Panc1 (cell line): ENCODE data around the gene C20orf141. TPM values are rescaled to one million over a fixed set of nuclear protein-coding genes. Genes with fewer than 3 reads are reported as not detected.

ENCODE experiments used
- ATAC-seq: fragments of 200-7000 bp; cut with Tn5 transposase; 2 replicates; pipeline ENCODE4 v1.9.1; 2020; ENCODE audit warnings: mild to moderate bottlenecking, moderate library complexity
- BruUV-seq: library from RNA; stranded (reverse); fragments of 400-500 nt; replicated peaks from 2 replicates; lab custom pipeline; 2021; lab: Mats Ljungman, UMichigan
- CTCF ChIA-PET: fragments of 300-600 bp; sonication (Branson Sonifier 250); formaldehyde crosslinking; loops from one replicate; lab custom pipeline; 2022; ENCODE audit warnings: antibody characterized with exemption; lab: Charles Lee
- POLR2A ChIA-PET: fragments of 300-600 bp; sonication (Branson Sonifier 250); formaldehyde crosslinking; loops from one replicate; lab custom pipeline; 2022; ENCODE audit warnings: antibody characterized with exemption; lab: Charles Lee
- DNase-seq: peaks from one replicate; pipeline ENCODE4 v3.0.0-alpha.2; 2010; ENCODE audit warnings: low read depth, low spot score
- H3K27ac ChIP-seq: 2 replicates; pipeline ENCODE4 v1.5.1; 2011; ENCODE audit warnings: mild to moderate bottlenecking, low read length, inconsistent platforms
- H3K27me3 ChIP-seq: fragments of 200-500 bp; sonication (Bioruptor generic); 2 replicates; pipeline ENCODE4 v1.6.0; 2014; ENCODE audit warnings: low read length, inconsistent platforms; ENCODE audit not compliant: control insufficient read depth, insufficient read depth
- H3K36me3 ChIP-seq: fragments of 200-500 bp; sonication (Bioruptor generic); 2 replicates; pipeline ENCODE4 v1.5.1; 2014; ENCODE audit warnings: inconsistent platforms, mild to moderate bottlenecking, low read length, moderate library complexity; ENCODE audit not compliant: control insufficient read depth, insufficient read depth
- H3K4me1 ChIP-seq: 2 replicates; pipeline ENCODE4 v1.5.1; 2011; ENCODE audit warnings: inconsistent platforms, mild to moderate bottlenecking, low read length, moderate library complexity; ENCODE audit not compliant: control insufficient read depth, insufficient read depth
- H3K4me3 ChIP-seq, 2 experiments: 2 replicates each; pipeline ENCODE4 v1.5.1; 2011 to 2012; ENCODE audit warnings: low read depth in 2 of 2, low read length in 2 of 2, mild to moderate bottlenecking in 2 of 2, inconsistent platforms in 1 of 2, moderate library complexity in 1 of 2
- H3K9me3 ChIP-seq: fragments of 200-500 bp; sonication (Bioruptor generic); 2 replicates; pipeline ENCODE4 v1.5.1; 2014; ENCODE audit warnings: low read depth, mild to moderate bottlenecking, inconsistent platforms, low read length, moderate library complexity; ENCODE audit not compliant: control insufficient read depth, insufficient read depth
- CTCF ChIP-seq: fragments of 450-650 bp; IDR thresholded peaks from 2 replicates; pipeline ENCODE4 v1.5.1; 2017; ENCODE audit warnings: mild to moderate bottlenecking
- POLR2AphosphoS5 ChIP-seq: IDR thresholded peaks from 2 replicates; pipeline ENCODE4 v1.6.1; 2012; ENCODE audit warnings: mild to moderate bottlenecking, low read depth, low read length, moderate library complexity
- REST ChIP-seq, 2 experiments: IDR thresholded peaks; 2 replicates each; pipeline ENCODE4 v1.6.1; 2011 to 2012; ENCODE audit warnings: low read depth in 2 of 2, control low read depth in 1 of 2, low read length in 1 of 2, mild to moderate bottlenecking in 1 of 2, moderate library complexity in 1 of 2; ENCODE audit not compliant: insufficient read depth in 1 of 2
- SIN3A ChIP-seq: IDR thresholded peaks from 2 replicates; pipeline ENCODE4 v1.6.1; 2012; ENCODE audit warnings: low read depth, mild to moderate bottlenecking, low read length, moderate library complexity, borderline replicate concordance; ENCODE audit not compliant: insufficient read depth
- TCF7L2 ChIP-seq: IDR thresholded peaks from 2 replicates; pipeline ENCODE4 v1.6.1; 2011; ENCODE audit warnings: mild to moderate bottlenecking, low read depth, low read length, inconsistent platforms
- in situ Hi-C: cut with HindIII; loops from 2 replicates; pipeline ENCODE4 v1.10.0; 2016; ENCODE audit warnings: low sequenced_read_pairs, low pct_unique_long_range_greater_than_20kb
- intact Hi-C: fragments of 100-400 bp; cut with micrococcal nuclease; formaldehyde crosslinking; loops from one replicate; pipeline ENCODE4 v1.10.0; 2022; ENCODE audit not compliant: unreplicated experiment
- total RNA-seq: library from RNA; stranded (reverse); gene quantifications from one replicate; pipeline ENCODE4 v1.2.1, GENCODE V29; 2021; ENCODE audit not compliant: unreplicated experiment

The C20orf141 gene
- total RNA-seq, 1 experiment from 2014 or later = not detected

GRCh38 chr20:2822073-2822472, 7.3 kb downstream of the C20orf141 start:
- peaks cover 7% of the 10 kb centered on the region; the same call in 1 of the 2 replicates for H3K27me3 ChIP-seq
- H3K9me3 ChIP-seq = no peaks in the 10 kb centered on the region
- intact Hi-C loops (no loop called here), in situ Hi-C loops (no loop called here)
- H3K27ac ChIP-seq = no peak overlapping the region
- no peaks in the 10 kb centered on the region for H3K36me3 ChIP-seq
- no peaks in the 10 kb centered on the region for H3K4me1 ChIP-seq
- no TSS peak for BruUV-seq
- ChIA-PET CTCF (no interaction called here), POLR2A (interaction anchor here (0.7 kb wide), 1 partner anchor 180 kb away, joined by 3 read pairs; no protein-coding TSS in a partner anchor)
- TF ChIP-seq TCF7L2 (no peak), REST (IDR thresholded peaks at IDR 0.05; ENCODE audit: insufficient read depth in 1 of 2, low read depth in 2 of 2, low read length in 1 of 2) (no peak)
- DNase-seq (no peak), ATAC-seq (no peak; the same call in 1 of the 2 replicates)
- no peak overlapping the region for H3K4me3 ChIP-seq

GRCh38 chr20:2825761-2826160, 11.0 kb downstream of the C20orf141 start:
- BruUV-seq = no TSS peak
- Histone ChIP-seq H3K27ac (no peak overlapping the region), H3K9me3 (no peaks in the 10 kb centered on the region), H3K4me3 (no peak overlapping the region), H3K4me1 (no peaks in the 10 kb centered on the region), H3K36me3 (no peaks in the 10 kb centered on the region), H3K27me3 (peaks cover 11% of the 10 kb centered on the region; the same call in 1 of the 2 replicates)
- TF ChIP-seq TCF7L2 = no peak
- ATAC-seq = no peak
- POLR2A ChIA-PET = no interaction called here
- in situ Hi-C loops = no loop called here
- DNase-seq = no peak
- intact Hi-C loops = no loop called here
- CTCF ChIA-PET = no interaction called here

GRCh38 chr20:2826655-2827054, 11.9 kb downstream of the C20orf141 start:
- POLR2A ChIA-PET = no interaction called here
- CTCF ChIA-PET = interaction anchor here (0.7 kb wide), 1 partner anchor 22 kb away, joined by 4 read pairs; no protein-coding TSS in a partner anchor
- Histone ChIP-seq H3K36me3 (no peaks in the 10 kb centered on the region), H3K27ac (no peak overlapping the region), H3K9me3 (no peaks in the 10 kb centered on the region), H3K27me3 (peaks cover 11% of the 10 kb centered on the region; the same call in 1 of the 2 replicates), H3K4me1 (no peaks in the 10 kb centered on the region), H3K4me3 (no peak overlapping the region)
- TF ChIP-seq TCF7L2 (no peak), SIN3A (no peak), REST (IDR thresholded peaks at IDR 0.05; ENCODE audit: insufficient read depth in 1 of 2, low read depth in 2 of 2, low read length in 1 of 2) (no peak), CTCF (no peak), POLR2AphosphoS5 (no peak)
- intact Hi-C loops (no loop called here), in situ Hi-C loops (no loop called here)
- no TSS peak for BruUV-seq
- no peak for DNase-seq
- ATAC-seq = no peak
